GM12873 (cell line): ENCODE data around the gene C9orf72.

Experiments
- TF ChIP-seq, protein P1 (sequence below): IDR thresholded peaks from 2 replicates; pipeline ENCODE4 v1.5.1; 2012; ENCODE audit warnings: low read depth, mild to moderate bottlenecking, moderate library complexity, low read length, control low read depth; ENCODE audit not compliant: insufficient read depth; ENCODE audit errors: missing control alignments

C9orf72 gene

DNA sequence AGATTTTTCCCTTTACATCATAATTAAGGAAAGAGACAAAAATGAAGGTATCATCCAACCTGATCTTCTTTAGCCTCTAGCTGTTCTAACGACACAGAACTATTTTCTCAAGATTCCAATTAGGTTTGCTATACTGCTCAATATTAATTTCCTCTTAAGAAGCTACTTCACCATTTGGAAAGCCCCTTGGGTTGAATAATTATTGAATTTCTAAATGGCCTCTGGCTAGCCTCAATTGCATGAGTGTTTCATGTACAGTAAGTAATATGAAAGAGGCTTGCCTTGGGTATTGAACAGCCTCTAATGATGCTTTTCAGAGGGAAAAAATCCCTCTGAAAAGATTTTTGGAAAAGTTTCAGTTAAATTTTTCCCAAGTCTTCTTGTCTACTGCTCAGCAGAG lies 40.0 kb downstream of the C9orf72 start:
- TF ChIP-seq, protein P1, sequence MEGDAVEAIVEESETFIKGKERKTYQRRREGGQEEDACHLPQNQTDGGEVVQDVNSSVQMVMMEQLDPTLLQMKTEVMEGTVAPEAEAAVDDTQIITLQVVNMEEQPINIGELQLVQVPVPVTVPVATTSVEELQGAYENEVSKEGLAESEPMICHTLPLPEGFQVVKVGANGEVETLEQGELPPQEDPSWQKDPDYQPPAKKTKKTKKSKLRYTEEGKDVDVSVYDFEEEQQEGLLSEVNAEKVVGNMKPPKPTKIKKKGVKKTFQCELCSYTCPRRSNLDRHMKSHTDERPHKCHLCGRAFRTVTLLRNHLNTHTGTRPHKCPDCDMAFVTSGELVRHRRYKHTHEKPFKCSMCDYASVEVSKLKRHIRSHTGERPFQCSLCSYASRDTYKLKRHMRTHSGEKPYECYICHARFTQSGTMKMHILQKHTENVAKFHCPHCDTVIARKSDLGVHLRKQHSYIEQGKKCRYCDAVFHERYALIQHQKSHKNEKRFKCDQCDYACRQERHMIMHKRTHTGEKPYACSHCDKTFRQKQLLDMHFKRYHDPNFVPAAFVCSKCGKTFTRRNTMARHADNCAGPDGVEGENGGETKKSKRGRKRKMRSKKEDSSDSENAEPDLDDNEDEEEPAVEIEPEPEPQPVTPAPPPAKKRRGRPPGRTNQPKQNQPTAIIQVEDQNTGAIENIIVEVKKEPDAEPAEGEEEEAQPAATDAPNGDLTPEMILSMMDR = no peak

DNA sequence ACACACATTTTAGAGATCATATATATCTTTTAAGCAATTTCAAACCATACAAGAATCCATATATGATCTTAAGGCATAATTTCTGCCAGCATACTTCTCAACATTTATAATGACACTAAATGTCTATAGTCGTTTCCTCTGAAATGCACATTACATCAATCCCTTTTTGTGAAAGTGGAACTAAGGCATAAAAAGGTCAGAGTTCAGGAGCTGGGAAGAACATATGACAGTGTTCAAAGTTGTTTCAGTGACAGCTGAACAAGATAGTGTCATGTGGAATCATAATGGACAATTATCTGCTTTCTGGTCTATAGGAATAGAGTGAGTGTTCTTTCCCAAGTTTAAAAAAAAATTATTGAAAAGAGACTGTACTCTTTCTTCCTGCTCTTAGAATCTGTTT lies 41.2 kb downstream of the C9orf72 start:
- TF ChIP-seq, protein P1 = no peak

- TF ChIP-seq, protein P1 = no peak
Measured at GRCh38 chr9:27530915-27531755, 42.1 kb downstream of the C9orf72 start.

DNA sequence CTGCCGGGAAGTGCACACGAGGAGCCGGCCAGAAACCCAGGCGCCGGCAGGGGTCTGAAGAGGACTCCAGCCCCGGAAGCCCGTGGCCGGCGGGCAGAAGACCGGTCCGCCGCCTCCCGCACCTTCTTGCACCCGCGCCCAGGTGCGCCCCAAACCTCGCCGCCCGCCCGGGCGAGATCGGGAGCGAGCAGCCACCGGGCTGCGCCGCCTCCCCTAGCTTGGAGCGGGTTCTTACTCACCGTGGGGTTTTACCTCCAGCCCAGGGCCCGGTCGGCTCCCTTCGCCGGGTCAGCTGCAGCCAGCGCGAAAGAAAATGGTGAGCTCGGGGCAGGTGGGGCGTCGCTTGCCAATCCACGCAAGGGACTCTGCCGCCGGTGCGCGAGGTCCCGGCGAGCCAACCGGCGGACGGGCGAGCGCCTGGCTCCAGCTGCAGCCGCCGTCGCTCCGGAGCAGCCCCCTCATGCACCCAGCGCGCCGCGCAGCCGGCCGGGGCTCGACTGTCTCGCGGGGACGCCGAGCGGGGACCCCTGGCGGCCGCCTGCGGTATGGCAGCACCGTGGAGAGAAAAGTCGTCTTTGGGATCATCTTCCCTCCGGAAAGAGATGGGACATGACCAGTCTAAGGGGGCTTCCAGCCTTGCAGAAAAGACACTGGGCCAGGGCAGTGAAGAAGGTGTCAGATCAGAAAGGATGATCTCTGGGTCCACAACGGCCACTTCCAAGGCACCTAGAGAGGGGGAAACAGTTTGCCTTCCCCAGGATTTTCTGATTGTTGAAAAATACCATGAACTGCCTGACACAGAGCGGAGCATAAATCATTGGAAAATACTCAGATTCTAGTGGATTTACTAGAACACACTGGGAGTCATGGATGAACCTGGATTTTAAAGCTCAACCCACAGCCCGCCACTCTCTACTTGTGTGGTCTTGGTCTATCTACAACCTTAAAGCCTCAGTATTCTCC lies 43.7 kb downstream of the C9orf72 start, which contains the start of gene MOB3B:
TSS of gene MOB3B (minus strand) at position 499 of the 963 bp plus-strand sequence. CDS start 74,264 bp downstream, outside the sequence.
- TF ChIP-seq, protein P1 = peak; percentile 93

DNA sequence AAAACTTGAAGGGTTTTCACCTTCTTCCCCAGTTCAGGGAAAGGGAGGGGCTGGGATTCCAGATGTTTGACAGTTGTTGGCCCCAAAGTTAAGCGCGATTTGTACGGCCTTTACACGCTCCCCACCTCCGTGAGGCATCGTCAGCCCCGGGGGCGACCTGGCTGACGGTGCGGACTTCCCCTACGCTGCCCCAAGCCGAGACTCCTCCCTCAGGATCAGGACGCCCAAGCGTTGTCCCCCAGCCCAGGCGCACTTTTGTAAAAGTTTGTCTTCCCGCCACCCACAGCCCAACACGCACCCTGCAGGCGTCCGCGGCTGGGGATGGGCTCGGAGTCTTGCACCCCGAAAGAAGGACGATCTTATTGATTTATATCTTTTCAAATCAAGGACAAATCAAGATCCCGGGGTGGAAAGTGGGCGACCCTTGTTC lies 44.4 kb downstream of the C9orf72 start:
- TF ChIP-seq, protein P1 = no peak

DNA sequence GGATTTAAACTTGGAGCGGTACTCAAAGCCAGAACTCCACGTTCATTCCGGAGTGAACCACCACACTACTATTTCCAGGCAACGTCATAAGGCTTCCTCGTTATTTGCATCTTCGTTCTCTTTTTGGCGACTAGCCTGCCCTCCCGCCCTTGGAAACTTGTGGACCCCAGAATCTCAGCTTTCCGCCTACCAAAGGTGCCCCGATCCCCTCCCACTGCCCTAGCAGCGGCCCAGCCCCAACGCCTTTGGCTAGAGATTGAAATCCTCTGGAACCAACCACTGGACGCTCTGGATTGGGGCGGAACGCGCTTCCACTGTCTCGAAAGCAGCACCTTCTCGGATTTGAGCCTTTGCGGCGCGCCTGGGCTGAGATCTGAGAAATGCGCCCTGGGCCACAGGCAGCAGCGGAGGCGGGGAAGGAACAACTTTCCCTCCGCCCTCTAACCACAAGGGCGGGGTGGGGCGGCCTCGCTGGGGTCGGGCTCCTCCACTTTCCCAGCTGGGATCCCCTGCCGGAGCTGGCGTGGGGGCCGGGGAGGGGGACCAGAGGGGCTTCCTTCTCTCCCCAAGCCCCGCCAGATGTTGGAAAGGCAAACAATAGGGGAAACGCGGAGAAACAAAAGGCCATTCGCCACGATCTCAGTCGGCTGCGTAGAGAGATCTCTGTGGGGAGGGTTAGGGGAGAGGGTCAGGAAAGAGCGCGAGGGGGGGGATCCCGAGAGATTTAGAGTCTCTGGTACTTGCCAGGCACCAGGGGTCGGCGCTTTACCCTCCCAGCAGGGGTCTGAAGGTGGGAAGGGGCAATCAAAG lies 45.0 kb downstream of the C9orf72 start:
- TF ChIP-seq, protein P1 = no peak
